DND-41 (cell line): ENCODE measurements around the gene OR13J1.

Experiments
- ATAC-seq: fragments of 200-7000 bp; cut with Tn5 transposase; 3 replicates; pipeline ENCODE4 v1.9.1; 2021; ENCODE audit warnings: low read depth; ENCODE audit not compliant: insufficient read depth
- DNase-seq: peaks from one replicate; pipeline ENCODE4 v3.0.0-alpha.2; 2020
- H2AFZ ChIP-seq: 2 replicates; pipeline ENCODE4 v1.6.0; 2012; ENCODE audit warnings: low read depth, low read length
- H3K27ac ChIP-seq: 2 replicates; pipeline ENCODE4 v1.5.1; 2012; ENCODE audit warnings: low read length, inconsistent platforms
- H3K27me3 ChIP-seq: fragments of 200-600 bp; sonication (generic); 2 replicates; pipeline ENCODE4 v1.6.0; 2012; ENCODE audit warnings: low read length, mild to moderate bottlenecking, inconsistent platforms; ENCODE audit not compliant: insufficient read depth, poor library complexity
- H3K36me3 ChIP-seq: 2 replicates; pipeline ENCODE4 v1.5.1; 2012; ENCODE audit warnings: low read length, inconsistent platforms; ENCODE audit not compliant: insufficient read depth
- H3K4me1 ChIP-seq: 2 replicates; pipeline ENCODE4 v1.5.1; 2012; ENCODE audit warnings: mild to moderate bottlenecking, low read length; ENCODE audit not compliant: insufficient read depth
- H3K4me2 ChIP-seq: 2 replicates; pipeline ENCODE4 v1.6.0; 2012; ENCODE audit warnings: mild to moderate bottlenecking, moderate library complexity, low read length, inconsistent platforms; ENCODE audit not compliant: insufficient read depth
- H3K4me3 ChIP-seq, 2 experiments: fragments of 200-600 bp in 1 of 2; shearing (Covaris generic) in 1 of 2; 2 replicates each; pipeline ENCODE4 v1.5.1; 2012 to 2016; ENCODE audit warnings: inconsistent platforms in 2 of 2, low read length in 2 of 2, mild to moderate bottlenecking in 2 of 2, low read depth in 1 of 2, moderate library complexity in 1 of 2
- H3K79me2 ChIP-seq: 2 replicates; pipeline ENCODE4 v1.6.0; 2012; ENCODE audit warnings: low read length, inconsistent platforms; ENCODE audit not compliant: insufficient read depth
- H3K9ac ChIP-seq: 2 replicates; pipeline ENCODE4 v1.6.0; 2012; ENCODE audit warnings: low read depth, mild to moderate bottlenecking, inconsistent platforms, low read length, moderate library complexity
- H3K9me3 ChIP-seq: 2 replicates; pipeline ENCODE4 v1.5.1; 2012; ENCODE audit warnings: low read length, moderate library complexity, mild to moderate bottlenecking, inconsistent platforms; ENCODE audit not compliant: insufficient read depth, severe bottlenecking
- H4K20me1 ChIP-seq: 2 replicates; pipeline ENCODE4 v1.6.0; 2012; ENCODE audit warnings: low read length; ENCODE audit not compliant: insufficient read depth
- EZH2 ChIP-seq: IDR thresholded peaks from 3 replicates; pipeline ENCODE4 v1.6.1; 2012; ENCODE audit warnings: borderline replicate concordance, low read depth, mild to moderate bottlenecking, moderate library complexity, low read length, inconsistent platforms; ENCODE audit not compliant: severe bottlenecking
- TF ChIP-seq, protein P1 (sequence below): IDR thresholded peaks from 2 replicates; pipeline ENCODE4 v1.5.1; 2012; ENCODE audit warnings: borderline replicate concordance, low read length, moderate library complexity, mild to moderate bottlenecking; ENCODE audit not compliant: poor library complexity, severe bottlenecking; ENCODE audit errors: extremely low read depth

The OR13J1 gene

DNA sequence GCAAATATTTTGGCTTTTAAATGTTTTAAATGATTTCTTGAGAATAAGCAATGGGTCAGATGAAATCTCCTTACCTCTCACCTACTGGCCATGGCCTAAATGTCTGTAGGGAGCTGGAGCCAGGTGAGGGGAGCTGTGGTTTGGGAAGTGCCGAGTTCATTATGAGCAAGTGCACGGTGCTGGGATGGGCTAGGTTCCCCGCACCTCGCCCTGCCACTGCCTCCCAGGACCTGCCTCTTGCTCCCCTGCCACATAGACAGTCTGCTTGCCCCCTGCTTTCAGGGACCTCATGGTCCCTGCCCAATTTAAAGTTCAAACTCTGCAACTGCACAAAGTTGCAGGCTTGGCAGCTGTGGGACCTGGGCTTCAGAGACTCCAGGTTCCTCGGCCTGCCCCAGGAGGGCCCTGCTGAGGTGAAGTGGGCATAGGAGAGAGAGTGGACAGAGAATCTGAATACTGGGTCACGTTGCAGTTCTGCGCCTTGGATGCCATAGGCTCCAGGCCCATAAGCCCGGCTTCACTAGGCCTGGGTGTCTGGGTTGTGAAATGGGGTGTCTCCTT, 5.4 kb downstream of the OR13J1 start:
- Histone ChIP-seq H3K4me3 (no peak overlapping the region), H2AFZ (no peak overlapping the region), H3K79me2 (no peaks in the 10 kb centered on the region), H3K4me1 (no peaks in the 10 kb centered on the region), H3K36me3 (no peaks in the 10 kb centered on the region), H3K27ac (no peak overlapping the region), H3K9me3 (no peaks in the 10 kb centered on the region), H4K20me1 (no peaks in the 10 kb centered on the region), H3K4me2 (no peak overlapping the region), H3K27me3 (no peaks in the 10 kb centered on the region), H3K9ac (no peak overlapping the region)
- ATAC-seq (no peak), DNase-seq (no peak)
- TF ChIP-seq, protein P1, sequence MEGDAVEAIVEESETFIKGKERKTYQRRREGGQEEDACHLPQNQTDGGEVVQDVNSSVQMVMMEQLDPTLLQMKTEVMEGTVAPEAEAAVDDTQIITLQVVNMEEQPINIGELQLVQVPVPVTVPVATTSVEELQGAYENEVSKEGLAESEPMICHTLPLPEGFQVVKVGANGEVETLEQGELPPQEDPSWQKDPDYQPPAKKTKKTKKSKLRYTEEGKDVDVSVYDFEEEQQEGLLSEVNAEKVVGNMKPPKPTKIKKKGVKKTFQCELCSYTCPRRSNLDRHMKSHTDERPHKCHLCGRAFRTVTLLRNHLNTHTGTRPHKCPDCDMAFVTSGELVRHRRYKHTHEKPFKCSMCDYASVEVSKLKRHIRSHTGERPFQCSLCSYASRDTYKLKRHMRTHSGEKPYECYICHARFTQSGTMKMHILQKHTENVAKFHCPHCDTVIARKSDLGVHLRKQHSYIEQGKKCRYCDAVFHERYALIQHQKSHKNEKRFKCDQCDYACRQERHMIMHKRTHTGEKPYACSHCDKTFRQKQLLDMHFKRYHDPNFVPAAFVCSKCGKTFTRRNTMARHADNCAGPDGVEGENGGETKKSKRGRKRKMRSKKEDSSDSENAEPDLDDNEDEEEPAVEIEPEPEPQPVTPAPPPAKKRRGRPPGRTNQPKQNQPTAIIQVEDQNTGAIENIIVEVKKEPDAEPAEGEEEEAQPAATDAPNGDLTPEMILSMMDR: no peak
- TF ChIP-seq EZH2: no peak

DNA sequence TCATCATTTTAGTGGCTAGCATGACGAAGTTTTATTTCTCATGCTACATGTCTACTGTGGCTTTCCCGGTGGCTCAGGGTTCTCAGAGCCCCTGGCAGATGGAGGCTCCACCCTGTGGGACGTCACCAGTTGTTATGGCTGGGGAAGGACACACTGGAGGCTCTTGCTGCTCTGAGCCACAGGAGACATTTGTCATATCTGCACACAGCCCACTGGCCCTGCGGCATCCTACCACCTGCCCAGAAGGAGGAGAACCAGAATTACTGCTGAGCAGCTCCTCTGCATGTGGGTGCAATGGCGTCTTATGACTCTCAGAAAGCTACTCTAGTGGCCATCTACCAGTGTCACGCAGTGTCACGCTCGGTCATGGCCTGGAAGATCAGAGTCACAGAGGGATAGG, 6.6 kb downstream of the OR13J1 start:
- ATAC-seq (no peak), DNase-seq (no peak)
- H3K4me1 ChIP-seq: no peaks in the 10 kb centered on the region
- no peak overlapping the region for H3K4me3 ChIP-seq
- TF ChIP-seq EZH2: no peak
- TF ChIP-seq, protein P1: no peak
- no peak overlapping the region for H3K4me2 ChIP-seq
- H3K9ac ChIP-seq: no peak overlapping the region
- no peaks in the 10 kb centered on the region for H3K36me3 ChIP-seq
- H3K27ac ChIP-seq: no peak overlapping the region
- H2AFZ ChIP-seq: no peak overlapping the region
- no peaks in the 10 kb centered on the region for H3K27me3 ChIP-seq
- H3K9me3 ChIP-seq: no peaks in the 10 kb centered on the region
- no peaks in the 10 kb centered on the region for H3K79me2 ChIP-seq
- no peaks in the 10 kb centered on the region for H4K20me1 ChIP-seq

DNA sequence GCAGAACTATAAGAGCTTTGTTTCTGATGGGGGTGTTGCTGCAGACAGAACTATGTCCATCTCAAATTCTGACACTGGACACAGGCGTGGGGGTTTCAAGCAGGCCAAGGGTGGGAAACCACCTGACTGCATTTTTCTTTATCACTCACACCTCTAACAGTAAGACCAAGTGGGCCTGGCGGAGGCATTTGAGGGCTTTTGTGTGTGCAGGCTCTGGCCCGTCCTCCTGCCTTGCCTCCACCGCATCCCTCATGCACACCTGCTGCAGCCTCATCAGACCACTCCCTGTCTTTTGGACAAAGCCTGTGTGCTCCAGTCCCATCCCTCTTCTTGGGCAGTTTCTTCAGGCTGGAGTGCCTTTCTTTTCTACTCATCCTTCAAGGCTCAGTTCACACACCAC, 7.9 kb downstream of the OR13J1 start:
- Histone ChIP-seq H3K27me3 (no peaks in the 10 kb centered on the region), H3K79me2 (no peaks in the 10 kb centered on the region), H3K36me3 (no peaks in the 10 kb centered on the region), H3K27ac (no peak overlapping the region), H3K9ac (no peak overlapping the region), H2AFZ (no peak overlapping the region), H4K20me1 (no peaks in the 10 kb centered on the region), H3K9me3 (no peaks in the 10 kb centered on the region), H3K4me1 (no peaks in the 10 kb centered on the region), H3K4me3 (no peak overlapping the region), H3K4me2 (no peak overlapping the region)
- DNase-seq (no peak), ATAC-seq (no peak)
- no peak for TF ChIP-seq EZH2
- TF ChIP-seq, protein P1: no peak
